Measurements from ENCODE around the gene VWC2L.

- TF ChIP-seq, protein P1, sequence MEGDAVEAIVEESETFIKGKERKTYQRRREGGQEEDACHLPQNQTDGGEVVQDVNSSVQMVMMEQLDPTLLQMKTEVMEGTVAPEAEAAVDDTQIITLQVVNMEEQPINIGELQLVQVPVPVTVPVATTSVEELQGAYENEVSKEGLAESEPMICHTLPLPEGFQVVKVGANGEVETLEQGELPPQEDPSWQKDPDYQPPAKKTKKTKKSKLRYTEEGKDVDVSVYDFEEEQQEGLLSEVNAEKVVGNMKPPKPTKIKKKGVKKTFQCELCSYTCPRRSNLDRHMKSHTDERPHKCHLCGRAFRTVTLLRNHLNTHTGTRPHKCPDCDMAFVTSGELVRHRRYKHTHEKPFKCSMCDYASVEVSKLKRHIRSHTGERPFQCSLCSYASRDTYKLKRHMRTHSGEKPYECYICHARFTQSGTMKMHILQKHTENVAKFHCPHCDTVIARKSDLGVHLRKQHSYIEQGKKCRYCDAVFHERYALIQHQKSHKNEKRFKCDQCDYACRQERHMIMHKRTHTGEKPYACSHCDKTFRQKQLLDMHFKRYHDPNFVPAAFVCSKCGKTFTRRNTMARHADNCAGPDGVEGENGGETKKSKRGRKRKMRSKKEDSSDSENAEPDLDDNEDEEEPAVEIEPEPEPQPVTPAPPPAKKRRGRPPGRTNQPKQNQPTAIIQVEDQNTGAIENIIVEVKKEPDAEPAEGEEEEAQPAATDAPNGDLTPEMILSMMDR (IDR thresholded peaks at IDR 0.05 in 8 of 11, conservative IDR thresholded peaks at IDR 0.05 in 3 of 11): no peak
- TF ChIP-seq POLR2A (IDR thresholded peaks at IDR 0.05): no peak
Observed at GRCh38 chr2:214469728-214470127, 58.9 kb downstream of the VWC2L start.

Measured in spleen (tissue), 7 donors.